ENCODE results near the gene EPC1. TPM values are rescaled to one million over a fixed set of nuclear protein-coding genes. Genes with fewer than 3 reads are reported as not detected.
"Not testable (repeated sequence)": the region's sequence is repeated elsewhere in the genome, so short reads cannot be mapped to it uniquely, and the experiment has no call there.

Gene EPC1
- total RNA-seq, 1 donor from 2014 or later = 40.3 TPM

DNA sequence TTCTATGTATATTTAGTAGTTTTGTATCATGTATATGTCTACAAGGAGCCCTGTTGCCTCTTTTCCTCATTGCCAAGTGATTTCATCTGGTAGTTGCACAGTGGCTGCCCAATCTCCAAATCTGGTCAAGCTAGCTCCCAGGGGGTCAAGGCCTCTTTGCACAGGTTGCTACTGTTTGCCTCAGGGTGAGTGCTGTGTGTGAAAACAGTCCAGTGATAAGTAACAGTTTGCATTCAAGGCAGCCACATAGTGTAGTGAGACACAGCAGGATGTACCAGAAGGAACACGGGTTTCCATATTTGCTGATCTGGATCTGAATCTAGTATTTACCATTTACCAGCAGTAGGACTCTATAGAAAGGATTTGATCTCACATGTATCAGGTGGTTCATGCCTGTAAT, 13.3 kb upstream of the EPC1 start:
- Histone ChIP-seq H3K36me3 (no peaks in the 10 kb centered on the region), H3K4me3 (no peak overlapping the region), H3K4me1 (peaks cover 9% of the 10 kb centered on the region), H3K9me3 (no peaks in the 10 kb centered on the region), H3K27ac (no peak overlapping the region), H3K27me3 (ENCODE audit: low read depth) (no peaks in the 10 kb centered on the region)
- intact Hi-C loops (cut with DNase I) = no loop called here
- DNase-seq (no peak), ATAC-seq (no peak)
- TF ChIP-seq, protein P1, sequence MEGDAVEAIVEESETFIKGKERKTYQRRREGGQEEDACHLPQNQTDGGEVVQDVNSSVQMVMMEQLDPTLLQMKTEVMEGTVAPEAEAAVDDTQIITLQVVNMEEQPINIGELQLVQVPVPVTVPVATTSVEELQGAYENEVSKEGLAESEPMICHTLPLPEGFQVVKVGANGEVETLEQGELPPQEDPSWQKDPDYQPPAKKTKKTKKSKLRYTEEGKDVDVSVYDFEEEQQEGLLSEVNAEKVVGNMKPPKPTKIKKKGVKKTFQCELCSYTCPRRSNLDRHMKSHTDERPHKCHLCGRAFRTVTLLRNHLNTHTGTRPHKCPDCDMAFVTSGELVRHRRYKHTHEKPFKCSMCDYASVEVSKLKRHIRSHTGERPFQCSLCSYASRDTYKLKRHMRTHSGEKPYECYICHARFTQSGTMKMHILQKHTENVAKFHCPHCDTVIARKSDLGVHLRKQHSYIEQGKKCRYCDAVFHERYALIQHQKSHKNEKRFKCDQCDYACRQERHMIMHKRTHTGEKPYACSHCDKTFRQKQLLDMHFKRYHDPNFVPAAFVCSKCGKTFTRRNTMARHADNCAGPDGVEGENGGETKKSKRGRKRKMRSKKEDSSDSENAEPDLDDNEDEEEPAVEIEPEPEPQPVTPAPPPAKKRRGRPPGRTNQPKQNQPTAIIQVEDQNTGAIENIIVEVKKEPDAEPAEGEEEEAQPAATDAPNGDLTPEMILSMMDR (IDR thresholded peaks at IDR 0.05) = no peak

DNA sequence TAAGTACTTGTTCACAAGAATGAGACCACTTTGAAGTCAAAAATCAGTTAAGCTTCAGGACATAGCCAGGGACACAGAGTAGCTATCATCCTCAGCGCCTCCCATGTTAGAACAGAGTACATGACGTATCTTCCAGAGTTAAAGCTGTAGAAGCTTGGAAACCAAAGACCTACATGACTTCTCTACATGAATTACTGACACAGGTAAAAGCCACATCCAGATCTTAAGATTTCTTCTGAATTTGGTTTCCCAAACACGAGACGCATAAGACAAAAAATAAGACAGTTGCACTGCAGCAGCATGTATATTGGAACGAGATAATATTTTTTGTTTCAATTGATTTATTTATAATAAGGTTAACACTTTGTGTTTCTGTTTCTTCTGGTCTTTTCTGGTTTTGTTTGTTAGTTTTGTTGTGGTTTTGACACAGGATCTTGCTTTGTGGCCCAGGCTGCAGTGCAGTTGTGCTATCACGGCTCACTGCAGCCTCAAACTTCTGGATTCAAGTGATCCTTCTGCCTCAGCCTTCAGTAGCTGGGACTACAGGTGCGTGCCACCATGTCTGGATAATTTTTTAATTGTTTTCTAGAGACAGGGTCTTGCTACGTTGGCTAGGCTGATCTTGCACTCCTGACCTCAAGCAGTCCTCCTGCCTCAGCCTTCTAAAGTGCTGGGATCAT, 10.2 kb upstream of the EPC1 start:
- Histone ChIP-seq H3K36me3 (no peaks in the 10 kb centered on the region), H3K27ac (no peak overlapping the region), H3K4me1 (peaks cover 29% of the 10 kb centered on the region), H3K4me3 (no peak overlapping the region), H3K27me3 (ENCODE audit: low read depth) (no peaks in the 10 kb centered on the region), H3K9me3 (no peaks in the 10 kb centered on the region)
- DNase-seq (no peak), ATAC-seq (no peak)
- TF ChIP-seq, protein P1 (IDR thresholded peaks at IDR 0.05) = no peak
- intact Hi-C loops (cut with DNase I) = no loop called here

DNA sequence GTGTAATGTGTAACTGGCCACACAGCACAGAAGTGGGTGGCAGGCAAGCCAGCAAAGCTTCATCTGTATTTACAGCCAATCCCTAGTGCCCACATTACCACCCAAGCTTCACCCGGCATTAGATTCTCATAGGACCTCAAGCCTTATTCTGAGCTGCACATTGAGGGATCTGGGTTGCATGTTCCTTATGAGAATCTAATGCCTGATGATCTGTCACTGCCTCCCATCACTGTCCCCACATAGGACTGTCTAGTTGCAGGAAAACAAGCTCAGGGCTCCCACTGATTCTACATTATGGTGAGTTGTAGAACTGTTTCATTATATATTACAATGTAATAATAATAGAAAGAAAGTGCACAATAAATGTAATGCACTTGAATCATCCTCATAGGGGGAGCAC, 7.7 kb upstream of the EPC1 start:
- H3K27me3 ChIP-seq (ENCODE audit: low read depth); H3K27ac ChIP-seq; intact Hi-C loops (cut with DNase I); ATAC-seq; H3K4me3 ChIP-seq; H3K36me3 ChIP-seq; DNase-seq; H3K9me3 ChIP-seq: not testable (repeated sequence)
- peaks cover 37% of the 10 kb centered on the region for H3K4me1 ChIP-seq

DNA sequence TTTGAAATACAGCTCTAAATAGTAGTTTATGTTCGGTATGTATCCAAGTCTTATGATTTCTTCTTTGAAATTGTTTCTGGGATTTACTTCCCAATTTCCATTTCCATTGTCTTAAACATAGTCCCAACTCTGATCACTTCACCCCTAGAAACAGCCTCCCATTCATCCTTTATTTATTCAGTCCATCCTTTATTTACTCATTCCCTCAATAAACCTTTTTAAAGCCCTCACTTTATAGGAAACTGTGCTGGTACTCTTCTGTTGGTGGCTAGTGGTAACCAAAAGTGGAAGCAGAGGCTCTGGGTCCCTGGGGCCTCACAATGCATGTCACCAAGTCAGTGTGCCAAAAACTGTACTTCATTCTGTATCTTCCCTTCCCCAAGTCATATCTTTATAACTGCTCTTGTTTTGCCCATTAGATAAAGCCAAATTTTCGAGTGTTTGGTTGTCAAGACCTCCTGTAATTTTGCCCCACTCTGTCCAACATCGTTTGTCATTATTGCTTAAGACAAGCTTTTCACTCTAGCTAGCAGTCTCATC, 3.9 kb upstream of the EPC1 start:
- intact Hi-C loops (cut with DNase I) = no loop called here
- peaks cover 58% of the 10 kb centered on the region for H3K4me1 ChIP-seq
- no peaks in the 10 kb centered on the region for H3K36me3 ChIP-seq

DNA sequence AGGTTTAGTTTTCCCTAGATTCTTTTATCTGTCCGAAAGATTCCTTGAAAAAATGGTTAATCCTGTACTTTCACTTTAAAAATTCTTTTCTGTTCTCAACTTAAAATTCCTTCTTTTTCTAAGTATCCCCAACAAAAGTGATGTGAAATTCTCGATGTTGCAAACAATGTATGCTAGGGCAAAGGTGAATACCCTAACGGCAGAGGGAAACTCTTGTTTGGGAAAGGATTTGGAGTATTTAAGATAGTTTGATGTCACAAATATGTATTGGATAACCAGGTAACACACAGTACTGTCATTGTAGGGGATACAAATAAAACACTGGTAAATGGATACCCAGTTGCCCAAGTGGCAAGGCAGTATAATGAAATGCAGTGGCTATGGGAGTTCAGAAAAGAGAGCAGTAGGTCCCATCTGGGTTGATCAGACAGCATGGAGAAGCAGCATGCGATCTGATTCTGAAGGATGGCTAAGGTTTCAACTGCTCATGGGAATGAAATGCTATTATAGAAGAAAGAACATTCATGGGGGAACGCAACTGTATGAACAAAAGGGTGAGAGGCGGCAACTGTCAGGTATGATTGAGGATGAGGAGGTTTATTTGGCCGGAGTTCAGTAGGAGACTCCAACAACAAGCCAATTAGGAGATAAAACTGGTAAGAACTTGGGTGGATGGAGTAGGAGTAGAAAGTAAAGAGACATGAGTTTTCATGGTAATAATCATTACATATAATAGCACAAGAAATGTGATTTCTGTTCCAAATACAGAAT, 3.2 kb upstream of the EPC1 start:
- Histone ChIP-seq H3K36me3 (no peaks in the 10 kb centered on the region), H3K4me3 (no peak overlapping the region), H3K4me1 (peaks cover 62% of the 10 kb centered on the region), H3K9me3 (no peaks in the 10 kb centered on the region), H3K27me3 (ENCODE audit: low read depth) (no peaks in the 10 kb centered on the region), H3K27ac (no peak overlapping the region)
- ATAC-seq = no peak
- DNase-seq = no peak
- intact Hi-C loops (cut with DNase I) = no loop called here
- TF ChIP-seq, protein P1 (IDR thresholded peaks at IDR 0.05) = no peak

More for the DNA sequence above, 3.9 kb upstream of the EPC1 start:
- Histone ChIP-seq H3K27ac (no peak overlapping the region), H3K27me3 (ENCODE audit: low read depth) (no peaks in the 10 kb centered on the region), H3K4me3 (no peak overlapping the region), H3K9me3 (no peaks in the 10 kb centered on the region)
- no peak for DNase-seq
- no peak for ATAC-seq
- TF ChIP-seq, protein P1 (IDR thresholded peaks at IDR 0.05) = no peak

DNA sequence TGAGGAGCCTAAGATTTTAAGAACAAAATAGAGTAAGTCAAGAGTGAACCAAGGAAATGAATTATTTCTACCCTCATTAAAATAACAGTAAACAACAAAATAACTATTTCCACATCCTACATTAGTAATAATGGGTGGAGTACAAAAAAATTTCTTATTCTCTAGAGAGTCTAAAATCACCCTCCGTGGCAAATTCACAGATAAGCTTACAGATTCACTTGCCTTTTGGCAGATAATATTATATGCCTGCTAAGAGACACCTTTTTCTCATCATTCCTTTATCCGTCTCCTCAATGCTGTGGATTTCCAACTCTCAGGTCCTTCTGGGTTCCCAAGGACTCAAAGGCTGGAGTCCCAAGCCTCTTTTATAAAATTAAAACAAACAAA, 2.2 kb upstream of the EPC1 start:
- H3K4me1 ChIP-seq = peaks cover 71% of the 10 kb centered on the region
- DNase-seq (no peak), ATAC-seq (no peak)
- H3K36me3 ChIP-seq = peaks cover 5% of the 10 kb centered on the region
- H3K9me3 ChIP-seq = no peaks in the 10 kb centered on the region
- H3K27ac ChIP-seq = no peak overlapping the region
- intact Hi-C loops (cut with DNase I) = no loop called here
- TF ChIP-seq, protein P1 (IDR thresholded peaks at IDR 0.05) = no peak
- no peaks in the 10 kb centered on the region for H3K27me3 ChIP-seq (ENCODE audit: low read depth)
- no peak overlapping the region for H3K4me3 ChIP-seq
